HG02973 (cell line): ENCODE data around the gene SIGMAR1.
A peak's percentile ranks its signal among the peaks of the same experiment; 100 is the strongest.

Source experiments
- ATAC-seq: cut with Tn5 transposase; IDR thresholded peaks from one replicate; pipeline ENCODE4 v1.9.1; 2021; ENCODE audit warnings: moderate library complexity; ENCODE audit not compliant: unreplicated experiment

SIGMAR1 gene

DNA sequence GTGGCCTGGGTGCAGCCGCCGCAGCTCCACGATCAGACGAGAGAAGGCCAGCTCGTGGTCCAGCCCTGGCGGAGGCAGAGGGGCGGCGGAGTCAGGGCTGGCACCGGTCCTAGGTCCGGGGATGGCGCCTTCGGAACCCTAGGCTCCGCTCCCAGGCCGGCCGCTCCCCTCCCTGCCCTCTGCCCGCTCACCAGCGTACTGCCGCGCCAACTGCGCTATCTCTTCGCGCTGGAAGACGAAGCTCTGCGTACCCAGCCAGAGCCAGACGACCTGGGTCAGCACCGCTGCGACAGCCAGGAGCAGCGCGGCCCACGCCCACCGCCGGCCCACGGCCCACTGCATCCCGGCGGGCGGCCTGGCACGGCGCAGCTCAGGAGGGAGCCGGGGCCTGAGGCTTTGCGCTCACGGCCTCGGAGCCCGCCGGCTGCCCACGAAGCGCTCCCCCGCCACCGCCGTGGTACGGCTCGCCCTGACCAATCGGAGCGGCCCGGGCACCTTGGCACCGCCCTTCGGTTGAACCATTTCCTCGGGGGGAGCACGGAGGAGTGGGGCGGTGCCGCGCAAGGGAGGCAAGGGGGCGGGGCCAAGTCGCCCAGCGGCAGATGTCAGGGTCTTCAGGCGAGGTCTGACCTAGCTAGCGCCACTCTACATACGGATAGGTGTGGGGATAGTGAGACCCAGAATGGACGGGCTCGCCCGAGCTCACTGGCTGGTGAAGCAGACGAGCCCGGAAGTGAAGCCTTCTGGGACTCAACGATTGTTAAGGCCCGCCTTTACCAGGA lies at the start of gene SIGMAR1:
Gene SIGMAR1, minus strand, starts transcription at position 432 of the 782 bp plus-strand sequence. Its CDS starts 90 bp downstream, at position 342.
- ATAC-seq = peak; percentile 81

DNA sequence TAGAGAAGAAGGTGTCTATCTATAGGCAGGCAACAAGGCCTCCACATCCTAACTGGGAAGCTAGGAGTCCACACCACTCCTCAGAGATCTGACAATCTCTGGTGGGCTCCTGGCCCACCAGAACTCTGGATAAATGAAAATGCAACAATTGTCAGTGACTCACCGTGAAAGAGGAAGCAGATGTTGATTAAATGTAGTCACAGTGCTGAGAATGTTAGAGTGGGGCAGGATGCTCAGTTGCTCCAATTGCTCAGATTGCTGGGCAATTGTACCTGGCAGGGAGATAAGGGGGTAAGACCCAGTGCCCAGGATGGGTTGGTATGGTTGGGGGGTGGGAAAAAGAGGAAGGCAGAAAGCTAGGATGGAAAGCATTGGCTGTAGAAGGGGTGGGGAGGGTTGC lies 49.1 kb upstream of the SIGMAR1 start:
- no peak for ATAC-seq

DNA sequence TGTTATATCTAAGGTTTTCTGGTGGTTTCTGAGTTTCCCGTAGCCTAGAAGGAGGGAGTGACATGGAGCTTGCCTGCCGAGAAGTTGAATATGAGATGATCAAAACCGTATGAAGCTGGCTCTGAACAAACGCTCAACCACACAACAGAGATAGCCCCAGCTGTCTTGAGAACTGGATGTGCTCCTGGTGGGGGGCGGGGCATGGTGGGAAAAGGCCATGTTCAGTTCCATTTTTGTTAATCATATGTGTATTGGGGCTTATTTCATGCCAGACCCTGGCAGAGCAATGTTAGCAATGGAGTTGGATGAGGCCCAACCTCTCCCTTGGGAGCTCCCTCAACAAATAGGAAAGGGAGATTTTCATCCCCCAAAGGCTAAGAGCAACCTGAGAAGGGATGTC lies 48.6 kb upstream of the SIGMAR1 start:
- ATAC-seq = no peak

DNA sequence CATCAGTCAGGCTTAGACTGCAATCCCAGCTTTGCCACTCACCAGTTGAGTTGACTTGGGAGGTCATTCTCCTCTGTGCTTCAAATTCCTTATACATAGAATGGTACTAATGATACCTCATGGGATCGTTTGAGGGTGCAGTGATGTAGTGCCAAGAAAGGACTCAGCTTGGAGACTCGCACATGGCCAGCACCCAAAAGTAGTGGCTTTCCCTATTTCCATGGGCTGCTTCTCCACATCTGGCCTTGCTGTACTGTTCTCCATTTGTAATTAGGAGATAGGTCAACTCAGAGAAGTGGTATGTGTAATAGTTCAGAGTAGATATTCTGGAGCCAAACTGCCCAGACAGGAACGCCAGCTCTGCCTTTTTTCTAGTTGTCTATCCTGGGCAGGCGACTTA lies 48.0 kb upstream of the SIGMAR1 start:
- ATAC-seq = no peak

DNA sequence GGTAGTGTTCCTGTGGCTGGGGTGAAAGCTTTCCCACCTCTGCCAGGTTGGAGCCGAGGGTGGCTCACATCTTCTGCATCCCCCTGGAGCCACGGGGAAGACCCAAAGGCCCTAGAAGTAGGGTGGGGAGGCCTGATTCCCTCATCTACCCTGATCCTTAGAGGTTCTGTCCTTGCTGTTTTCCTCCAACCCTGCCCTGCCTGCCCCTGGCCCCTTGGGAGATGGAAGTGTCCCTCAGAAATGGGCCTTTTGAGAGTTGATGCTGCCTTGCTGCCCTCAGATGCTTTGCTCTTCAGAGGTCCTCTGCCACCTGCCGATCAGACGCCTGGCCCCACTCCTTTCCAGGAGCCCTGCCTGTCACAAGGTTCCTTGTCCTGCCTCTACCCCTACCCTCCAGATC lies 47.2 kb upstream of the SIGMAR1 start:
- ATAC-seq = no peak

DNA sequence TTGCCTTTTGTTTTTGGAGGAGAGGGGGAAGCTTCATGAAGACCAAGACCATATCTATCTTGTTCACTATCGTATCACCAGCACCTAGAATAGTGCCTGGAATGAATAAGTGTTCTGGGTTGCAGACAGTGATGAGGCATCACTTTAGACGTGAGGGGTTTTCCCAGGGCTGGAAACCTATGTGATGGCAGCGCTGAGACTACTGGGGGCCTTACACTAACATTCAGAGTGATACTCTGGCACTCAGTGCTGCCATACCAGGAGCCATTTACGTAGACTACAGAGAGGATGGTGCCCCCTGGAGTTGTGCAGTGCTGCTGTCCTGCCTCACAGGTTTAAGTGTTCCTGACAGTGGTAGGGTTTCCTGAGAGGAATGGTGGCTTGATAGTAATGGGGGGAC lies 46.6 kb upstream of the SIGMAR1 start:
- ATAC-seq = no peak

DNA sequence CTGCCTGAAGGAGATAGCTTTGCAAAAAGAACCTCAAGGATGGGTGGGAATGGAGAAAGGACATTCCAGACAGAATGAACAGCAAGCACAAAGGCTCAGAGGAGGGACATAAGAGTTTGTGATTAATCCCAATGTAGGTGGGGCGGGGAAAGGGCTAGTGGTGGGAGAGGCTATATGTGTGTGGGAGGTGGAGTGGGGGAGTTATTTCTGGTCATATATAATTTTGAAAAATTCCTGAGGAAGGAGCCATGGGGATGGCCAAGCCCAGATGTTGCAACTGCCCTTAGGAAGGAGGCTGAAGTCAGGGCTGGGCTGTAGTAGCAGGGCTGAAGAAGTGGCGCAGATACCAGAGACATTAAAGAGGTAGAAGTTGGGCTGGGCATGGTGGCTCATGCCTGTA lies 38.3 kb upstream of the SIGMAR1 start:
- no peak for ATAC-seq

DNA sequence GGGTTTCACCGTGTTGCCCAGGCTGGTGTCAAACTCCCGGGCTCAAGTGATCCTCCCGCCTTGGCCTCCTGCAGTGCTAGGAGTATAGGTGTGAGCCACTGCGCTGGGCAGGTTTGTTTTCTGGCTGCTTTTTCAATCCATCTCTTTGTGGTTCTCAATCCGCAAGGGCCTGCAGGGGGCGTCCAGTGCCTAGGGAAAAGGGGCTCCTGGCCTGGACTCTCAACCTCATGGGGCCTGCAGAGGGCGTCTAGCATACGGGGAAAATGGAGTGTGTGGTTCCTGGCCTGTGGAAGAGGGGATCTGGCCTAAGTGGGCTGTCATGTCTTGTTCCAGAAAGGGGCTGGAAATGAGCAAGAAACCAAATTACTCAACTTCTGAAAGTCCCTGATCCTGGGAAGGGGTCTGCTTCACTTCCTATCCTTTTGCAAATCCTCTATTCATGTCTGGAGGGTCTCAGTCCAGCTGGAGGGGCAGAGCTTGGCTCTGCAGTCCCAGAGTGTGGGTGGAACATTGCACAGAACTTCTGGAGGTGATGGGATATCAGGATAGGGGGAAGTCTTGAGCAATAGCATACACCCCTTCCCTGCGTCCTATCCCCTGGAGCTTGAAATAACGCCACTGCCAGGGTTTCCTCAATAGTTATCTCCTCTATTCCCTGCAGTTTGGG lies 37.6 kb upstream of the SIGMAR1 start:
- ATAC-seq = no peak

DNA sequence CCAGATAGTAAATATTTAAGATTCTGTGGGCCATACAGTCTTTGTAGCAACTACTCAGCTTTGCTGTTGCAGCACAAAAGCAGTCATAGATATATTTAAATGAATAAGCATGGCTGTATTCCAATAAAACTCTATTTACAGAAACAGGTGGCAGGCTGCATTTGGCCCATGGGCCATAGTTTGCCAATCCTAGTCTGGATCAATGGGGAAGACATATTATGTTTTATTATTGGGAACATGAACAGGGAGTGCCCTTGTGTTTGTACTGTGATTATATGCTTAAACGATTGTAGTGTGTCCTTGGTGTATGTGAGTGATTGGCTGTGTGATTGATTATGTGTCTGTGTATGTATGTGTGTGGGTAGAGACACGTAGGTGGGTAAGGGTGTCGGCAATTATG lies 36.9 kb upstream of the SIGMAR1 start:
- ATAC-seq = no peak

DNA sequence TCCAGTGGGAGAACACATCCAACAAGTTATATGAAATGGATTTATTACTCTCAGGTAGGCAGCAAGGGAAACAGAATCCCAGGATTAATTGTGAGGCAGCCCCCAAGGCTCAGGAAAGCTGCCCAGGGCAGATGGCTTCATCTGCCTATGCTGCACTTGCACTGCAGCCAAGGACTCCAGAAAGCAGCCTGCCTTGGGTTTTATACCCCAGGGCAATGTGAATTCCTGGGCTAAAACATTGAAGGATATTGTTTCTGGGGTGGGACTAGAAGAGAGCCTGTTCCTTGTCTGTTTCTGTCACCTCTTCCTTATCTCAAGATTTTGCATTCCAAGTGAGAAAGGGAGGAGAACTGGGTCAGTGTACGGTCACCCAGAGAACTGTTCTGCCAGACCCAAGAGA lies 33.7 kb upstream of the SIGMAR1 start:
- ATAC-seq = no peak

DNA sequence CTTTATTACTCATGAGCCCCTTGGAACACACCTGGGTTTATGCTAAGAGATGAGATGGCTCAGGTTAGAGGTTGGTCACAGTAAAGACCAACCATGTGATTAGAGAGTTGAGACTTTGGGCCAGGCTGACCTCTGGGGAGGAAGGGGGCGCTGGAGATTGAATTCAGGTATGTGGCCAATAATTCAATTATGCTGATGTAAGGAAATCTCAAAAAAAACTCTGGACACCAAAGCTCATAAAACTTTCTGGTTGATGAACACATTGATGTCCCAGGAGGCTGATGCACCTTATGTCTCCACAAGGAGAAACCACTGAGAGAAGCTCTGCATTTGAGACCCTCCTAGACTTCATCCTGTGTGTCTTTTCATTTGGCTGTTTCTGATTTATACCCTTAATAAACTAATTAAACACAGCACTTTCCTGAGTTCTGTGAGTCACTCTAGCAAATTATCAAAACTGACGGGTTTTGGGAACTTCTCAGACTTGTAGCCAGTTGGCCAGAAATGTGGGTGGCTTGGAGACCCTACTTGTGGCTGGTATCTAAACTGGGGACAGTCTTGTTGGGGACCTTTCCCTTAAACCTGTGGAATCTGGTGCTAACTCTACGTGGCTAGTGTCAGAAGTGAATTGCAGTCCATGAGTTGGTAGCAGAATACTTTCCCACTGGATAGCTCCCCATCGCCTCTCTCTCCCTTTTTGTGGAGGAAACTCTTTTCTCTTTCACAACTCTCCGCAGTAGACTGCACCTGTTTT lies 32.4 kb upstream of the SIGMAR1 start:
- ATAC-seq = no peak

DNA sequence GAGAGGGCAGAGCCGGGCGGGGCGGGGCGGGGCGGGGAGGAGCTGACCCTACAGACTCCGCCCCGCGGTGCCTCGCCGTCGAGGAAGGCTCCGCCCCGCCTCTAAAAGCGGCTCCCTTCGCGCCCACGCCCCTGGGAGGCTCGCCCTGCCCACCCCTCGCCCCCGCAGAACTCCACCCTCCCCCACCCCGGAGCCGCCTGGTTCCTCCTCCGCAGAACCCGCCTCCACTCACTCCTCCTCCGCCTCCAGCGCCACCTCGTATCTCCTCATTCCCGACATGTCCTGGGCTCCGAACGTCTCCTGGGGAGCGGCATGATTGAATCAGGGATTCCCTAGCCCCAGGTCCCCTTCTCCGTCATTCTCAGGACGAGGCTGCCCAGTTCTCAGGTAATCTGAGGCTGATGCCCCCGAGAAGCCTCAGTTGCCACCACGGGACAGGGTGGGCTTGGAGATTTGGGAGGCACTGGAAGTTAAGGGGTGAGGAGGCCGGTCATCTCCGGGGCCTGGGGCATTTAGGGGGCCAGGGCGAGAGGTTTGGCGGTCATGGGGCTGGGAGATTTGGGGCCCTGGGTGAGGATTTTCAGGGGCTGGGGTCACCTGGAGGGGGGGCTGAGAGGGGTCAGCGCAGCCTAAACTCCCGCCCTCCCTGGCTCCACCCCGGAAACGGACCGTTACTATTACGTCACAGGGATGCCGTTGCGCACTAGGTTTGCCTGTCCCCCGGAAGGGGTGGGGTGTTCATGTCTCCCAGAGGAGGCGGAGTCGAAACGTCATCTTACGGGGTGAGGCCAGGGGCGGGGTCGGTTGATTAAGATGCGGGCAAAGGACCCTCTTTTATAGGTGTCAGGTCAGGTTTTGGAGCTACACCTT lies 28.0 kb upstream of the SIGMAR1 start:
- peak; percentile 44 for ATAC-seq

DNA sequence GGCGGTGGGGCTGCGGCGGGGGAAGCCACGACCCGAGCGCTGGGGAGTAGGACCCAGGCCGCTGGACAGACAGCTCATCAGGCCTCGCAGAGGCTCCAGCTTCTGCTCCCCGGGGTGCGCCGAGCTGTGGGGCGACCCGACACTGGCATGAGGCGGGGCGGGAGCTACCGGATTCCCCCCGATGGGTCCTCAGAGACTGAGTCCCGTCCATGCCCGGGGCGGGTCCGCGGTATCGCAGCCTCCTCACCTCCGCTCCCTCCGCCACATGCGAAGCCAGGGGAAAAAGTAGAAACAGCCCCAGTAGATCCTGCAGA lies 27.4 kb upstream of the SIGMAR1 start:
- peak; percentile 11 for ATAC-seq

DNA sequence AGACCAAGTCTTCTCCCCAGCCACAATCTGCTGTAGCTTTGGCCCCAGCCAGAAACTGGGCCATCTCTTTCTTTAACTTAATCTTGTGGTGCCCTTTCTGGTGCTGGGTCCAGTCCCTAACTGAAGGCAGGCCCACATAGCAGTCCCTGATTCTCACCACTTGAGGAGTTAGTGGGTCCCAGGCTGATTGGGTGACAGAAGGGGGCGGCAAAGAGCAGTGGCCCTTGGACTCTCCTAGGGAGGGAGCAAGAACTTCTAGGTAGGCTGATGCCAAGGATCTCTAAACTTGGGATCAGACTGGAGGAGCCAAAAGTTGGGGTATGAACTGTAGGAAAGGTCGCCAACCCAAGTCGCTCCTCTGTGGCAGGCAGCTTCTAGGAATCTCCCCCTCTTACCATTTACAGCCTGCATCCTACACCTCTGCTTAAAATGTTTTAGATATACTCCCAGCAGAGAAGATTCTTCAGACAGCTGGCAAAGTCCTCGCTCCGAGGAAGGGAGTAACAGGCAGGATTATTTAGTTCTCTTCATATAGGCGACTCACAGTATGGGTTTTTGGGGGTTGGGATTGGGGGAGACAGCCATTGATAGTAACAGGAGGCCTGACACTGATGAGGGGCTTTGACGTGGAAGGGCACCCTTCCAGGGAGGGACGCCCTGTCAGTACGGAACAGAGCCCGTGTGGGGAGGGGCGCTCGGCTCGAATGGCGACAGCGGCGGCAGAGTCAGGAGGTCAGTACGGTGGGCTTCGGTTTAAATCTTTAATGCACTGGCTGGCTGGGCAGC lies 26.9 kb upstream of the SIGMAR1 start:
- peak; percentile 51 for ATAC-seq

DNA sequence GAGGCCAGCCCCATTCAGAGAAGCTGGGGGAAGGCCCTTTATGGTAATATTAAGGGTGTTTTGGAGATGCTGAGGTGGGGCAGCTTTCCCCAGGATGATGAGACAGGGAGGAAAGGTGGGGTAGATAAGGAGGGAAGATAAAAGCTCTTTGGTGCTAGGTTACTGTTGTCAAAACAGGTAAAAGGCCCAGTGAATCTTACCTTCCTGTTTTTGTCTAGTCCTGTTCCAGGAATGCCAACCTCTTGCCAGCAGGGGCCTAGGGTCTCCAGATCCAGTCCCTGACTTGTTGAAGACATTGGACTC lies 25.7 kb upstream of the SIGMAR1 start:
- no peak for ATAC-seq

DNA sequence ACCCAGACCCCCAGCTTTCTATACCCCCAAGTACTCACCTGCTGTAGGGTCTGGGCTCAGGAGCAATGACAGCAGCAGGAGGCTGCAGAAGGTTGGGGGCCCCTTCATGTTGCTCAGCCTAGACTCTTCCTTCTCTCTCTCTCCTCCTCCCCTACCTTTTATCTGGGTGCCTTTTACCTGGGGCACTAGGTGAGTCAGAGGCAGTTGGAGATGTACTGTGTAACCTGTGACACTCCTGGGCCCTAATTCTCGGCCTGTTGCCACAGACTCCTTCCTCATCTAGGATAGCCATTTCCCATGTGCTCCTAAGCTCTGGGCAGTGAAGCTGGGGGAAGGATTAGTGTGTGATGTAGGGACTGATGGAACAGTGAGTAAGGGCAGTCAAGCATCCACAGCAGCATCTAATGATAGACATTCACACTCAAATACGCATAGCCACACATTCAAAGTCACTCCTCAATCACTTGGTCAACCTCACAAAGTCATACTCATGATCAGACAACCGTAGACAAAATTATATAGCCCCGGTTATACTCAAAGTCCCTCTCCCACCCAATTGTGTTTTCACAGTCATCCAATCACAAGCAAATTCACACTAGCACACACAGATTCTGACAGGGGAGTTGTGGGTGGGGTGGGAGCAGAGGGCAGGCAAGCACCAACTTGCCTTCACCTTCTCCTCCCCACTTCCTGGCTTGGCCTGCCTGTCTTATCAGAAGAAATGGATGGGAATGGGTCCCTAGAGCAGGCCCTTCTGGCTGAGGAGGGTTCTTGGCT lies 25.1 kb upstream of the SIGMAR1 start, which contains the start of gene CCL27:
Gene CCL27, minus strand, starts transcription at position 132 of the 777 bp plus-strand sequence. Its CDS starts 24 bp downstream, at position 108.
- no peak for ATAC-seq

DNA sequence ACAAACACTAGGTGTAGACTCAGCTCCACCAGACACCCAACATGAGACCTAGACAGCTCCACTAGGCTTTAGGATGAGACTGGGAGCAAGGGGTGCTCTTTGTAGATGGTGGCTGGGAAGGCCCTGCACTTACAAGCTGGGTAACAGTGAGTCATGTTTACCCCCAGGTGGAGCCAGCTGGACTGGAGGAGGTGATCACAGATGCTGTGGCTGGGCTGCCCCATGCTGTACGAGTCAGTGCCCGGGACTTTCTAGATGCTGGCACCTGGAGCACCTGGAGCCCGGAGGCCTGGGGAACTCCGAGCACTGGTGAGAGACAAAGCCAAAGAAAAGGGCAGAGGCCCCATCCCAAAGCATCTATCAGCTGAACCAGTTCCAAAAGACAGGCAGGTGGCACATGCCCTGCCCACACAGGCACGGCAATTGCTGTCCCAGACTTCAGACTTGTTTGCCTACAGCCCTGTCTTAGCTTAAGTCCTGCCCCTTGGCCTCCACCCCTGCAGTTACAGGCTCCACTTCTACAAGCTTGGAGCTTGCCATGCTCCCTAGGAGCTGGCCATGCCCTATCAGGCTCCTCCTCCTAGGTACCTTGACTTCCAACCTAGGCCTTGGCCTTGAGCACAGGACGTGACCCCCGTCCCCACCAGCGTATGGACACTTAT lies 22.1 kb upstream of the SIGMAR1 start:
- no peak for ATAC-seq

DNA sequence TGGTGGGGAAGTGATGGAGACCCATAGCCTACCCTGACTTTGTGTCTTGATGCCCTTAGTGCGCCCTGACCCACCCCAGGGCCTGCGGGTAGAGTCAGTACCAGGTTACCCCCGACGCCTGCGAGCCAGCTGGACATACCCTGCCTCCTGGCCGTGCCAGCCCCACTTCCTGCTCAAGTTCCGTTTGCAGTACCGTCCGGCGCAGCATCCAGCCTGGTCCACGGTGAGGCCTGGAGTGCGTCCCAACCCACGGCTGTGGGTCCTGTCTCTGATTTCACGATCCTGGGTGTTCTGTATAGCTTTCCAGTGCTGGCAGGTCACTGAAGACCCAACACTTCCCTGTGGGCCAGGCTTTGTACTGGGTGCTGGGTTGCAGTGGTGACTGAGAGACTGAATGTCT lies 20.9 kb upstream of the SIGMAR1 start:
- no peak for ATAC-seq

DNA sequence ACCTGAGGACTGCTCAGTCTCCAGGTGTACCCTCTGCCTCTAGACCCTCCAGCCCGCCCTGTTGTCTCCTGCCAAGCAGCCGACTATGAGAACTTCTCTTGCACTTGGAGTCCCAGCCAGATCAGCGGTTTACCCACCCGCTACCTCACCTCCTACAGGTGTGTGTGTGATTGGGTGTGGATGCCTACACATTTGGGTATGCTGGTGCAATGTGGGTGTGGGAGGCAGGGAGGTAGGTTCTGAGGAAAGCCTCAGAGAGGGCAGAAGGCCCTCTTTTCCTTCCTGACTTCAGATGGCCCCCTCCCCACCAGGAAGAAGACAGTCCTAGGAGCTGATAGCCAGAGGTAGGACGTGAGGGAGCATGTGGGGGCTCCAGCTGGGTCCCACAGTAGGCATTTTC lies 19.4 kb upstream of the SIGMAR1 start:
- ATAC-seq = no peak
